Measurements from ENCODE around the gene SIM1.

GRCh38 chr6:100468016-100468622 lies 3.4 kb upstream of the SIM1 start:
- no peak for TF ChIP-seq CTCF (IDR thresholded peaks at IDR 0.05; ENCODE audit: low read depth, low read length, missing input control)
- TF ChIP-seq JUND (IDR thresholded peaks at IDR 0.05), result no peak
- TF ChIP-seq TAF1 (conservative IDR thresholded peaks at IDR 0.05), result no peak
- TF ChIP-seq GABPA (IDR thresholded peaks at IDR 0.05 in 1 of 2, conservative IDR thresholded peaks at IDR 0.05 in 1 of 2), result no peak
- no peak for TF ChIP-seq EGR1 (IDR thresholded peaks at IDR 0.05; ENCODE audit: low read depth in 2 of 2)
- no peak for TF ChIP-seq MAX (IDR thresholded peaks at IDR 0.05)
- no peak for TF ChIP-seq SP1 (IDR thresholded peaks at IDR 0.05)
- no peak for TF ChIP-seq REST (IDR thresholded peaks at IDR 0.05)
- TF ChIP-seq RAD21 (IDR thresholded peaks at IDR 0.05), result no peak

Data from liver (tissue), 3 donors.